ENCODE data around the gene UST.
"Not testable (repeated sequence)": the region's sequence is repeated elsewhere in the genome, so short reads cannot be mapped to it uniquely, and the experiment has no call there.

The UST gene

DNA sequence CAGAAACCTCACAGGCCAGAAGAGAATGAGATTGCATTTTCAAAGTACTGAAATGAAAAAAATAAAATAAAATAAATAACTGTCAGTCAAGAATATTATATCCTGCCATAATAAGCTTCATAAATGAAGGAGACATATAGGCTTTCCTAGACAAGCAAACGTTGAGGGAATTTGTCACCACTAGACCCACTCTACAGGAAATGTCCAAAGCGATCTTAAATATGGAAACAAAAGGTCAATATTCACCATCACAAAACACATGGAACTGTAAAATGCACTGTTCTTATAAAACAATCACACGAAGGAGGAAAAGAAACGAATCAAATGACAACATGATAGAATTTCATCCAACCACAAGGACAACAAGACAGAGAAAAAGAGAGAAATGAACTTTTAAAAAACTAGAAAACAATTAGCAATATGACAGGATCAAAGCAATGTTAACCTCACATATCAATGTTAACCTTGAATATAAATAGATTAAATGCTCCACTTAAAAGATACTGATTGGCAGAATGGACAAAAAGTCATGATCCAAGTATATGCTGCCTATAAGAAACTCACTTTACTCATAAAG is 352.0 kb downstream of the UST start:
- no peak for DNase-seq

DNA sequence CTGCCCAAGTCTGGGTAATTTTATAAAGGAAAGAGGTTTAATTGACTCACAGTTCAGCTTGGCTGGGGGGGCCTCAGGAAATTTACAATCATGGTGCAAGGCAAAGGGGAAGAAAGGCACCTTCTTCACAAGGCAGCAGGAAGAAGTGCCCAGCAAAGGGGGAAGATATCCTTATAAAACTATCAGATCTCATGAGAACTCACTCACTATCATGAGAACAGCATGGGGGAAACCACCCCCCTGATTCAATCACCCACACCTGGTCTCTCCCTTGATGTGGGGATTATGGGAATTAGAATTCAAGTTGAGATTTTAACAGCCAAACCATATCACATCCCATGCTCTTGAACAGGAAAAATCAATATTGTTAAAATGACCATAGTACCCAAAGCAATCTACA is 355.5 kb downstream of the UST start:
- DNase-seq, result no peak

DNA sequence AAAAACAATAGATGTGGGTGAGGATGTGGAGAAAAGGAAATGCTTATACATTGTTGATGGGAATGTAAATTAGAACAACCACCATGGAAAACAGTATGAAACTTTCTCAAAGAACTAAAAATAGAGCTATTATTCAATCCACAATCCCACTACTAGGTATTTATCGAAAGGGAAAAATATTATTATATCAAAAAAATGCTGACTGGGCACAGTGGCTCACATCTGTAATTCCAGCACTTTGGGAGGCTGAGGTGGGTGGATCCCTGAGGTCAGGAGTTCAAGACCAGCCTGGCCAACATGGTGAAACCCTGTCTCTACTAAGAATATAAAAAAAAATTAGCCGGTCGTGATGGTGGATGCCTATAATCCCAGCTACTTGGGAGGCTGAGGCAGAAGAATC is 357.1 kb downstream of the UST start:
- not testable (repeated sequence) for DNase-seq

DNA sequence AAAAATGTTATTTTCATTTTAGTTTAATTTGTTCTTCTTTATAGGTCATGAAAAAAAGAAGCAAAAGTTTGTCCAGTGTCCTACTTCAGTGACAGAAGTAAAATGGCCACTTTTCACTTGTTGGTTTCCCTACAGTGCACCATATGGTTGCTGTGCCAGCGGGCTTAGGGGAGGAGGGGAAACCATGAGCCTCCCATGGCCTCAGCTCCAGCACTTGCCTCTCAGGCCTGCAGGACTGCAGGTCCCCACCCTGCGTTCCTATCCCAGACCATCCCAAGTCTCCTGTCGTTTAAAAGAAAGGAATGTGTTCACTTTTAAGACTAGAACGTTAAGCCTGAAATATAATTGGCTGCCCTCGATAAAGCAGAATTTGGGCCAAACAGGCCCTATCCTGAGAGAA is 360.7 kb downstream of the UST start:
- no peak for DNase-seq

DNA sequence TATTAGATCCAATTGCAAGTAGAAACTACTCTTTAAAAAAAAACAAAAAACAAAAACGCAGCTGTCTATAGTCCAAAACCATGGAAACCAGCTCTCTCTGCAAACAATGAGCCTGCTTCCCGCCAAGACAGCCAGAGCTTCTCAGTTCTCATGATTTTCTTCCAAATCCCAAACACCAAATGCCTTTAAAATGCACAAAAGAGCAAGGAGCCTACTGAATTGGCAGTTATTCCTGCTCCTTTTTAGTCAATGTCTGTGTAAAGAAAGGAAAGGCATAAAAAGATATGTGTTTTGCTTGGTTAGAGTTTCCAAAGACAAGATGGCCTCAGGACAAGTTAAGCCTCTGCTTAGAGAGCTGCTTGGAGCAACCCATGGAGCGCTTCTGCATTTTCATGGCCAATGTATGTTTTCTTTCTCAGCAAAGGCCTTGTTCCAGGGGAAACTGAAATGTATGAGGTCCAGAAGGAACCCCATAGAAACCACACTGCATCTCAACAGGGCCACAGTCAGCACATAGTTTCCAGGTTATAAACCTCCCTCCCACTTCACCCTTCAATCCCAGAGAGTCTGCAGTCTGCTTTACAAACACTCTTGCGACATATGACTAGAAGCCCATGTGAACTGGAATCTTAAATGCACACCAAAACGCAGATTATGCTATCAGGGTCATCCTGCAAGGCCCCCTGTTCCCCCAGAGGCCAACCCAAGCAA is 361.4 kb downstream of the UST start:
- no peak for DNase-seq

DNA sequence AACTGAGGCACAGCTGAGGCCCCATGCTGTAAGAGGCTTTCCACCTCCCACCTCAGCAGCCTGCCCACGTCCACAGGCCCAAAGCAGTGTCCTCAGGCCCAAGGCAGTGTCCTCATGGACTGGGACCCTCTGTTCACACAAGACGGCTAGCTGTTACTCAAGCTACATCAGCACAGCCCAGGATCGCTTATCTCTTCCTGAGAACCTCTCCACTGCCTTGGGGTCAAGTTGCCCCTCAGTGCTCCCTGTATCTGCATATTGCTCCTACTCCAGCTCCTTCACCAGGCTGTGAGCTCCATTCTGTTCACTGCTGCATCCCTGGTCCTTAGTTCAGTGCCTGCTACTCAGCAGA is 361.9 kb downstream of the UST start:
- DNase-seq, result no peak

DNA sequence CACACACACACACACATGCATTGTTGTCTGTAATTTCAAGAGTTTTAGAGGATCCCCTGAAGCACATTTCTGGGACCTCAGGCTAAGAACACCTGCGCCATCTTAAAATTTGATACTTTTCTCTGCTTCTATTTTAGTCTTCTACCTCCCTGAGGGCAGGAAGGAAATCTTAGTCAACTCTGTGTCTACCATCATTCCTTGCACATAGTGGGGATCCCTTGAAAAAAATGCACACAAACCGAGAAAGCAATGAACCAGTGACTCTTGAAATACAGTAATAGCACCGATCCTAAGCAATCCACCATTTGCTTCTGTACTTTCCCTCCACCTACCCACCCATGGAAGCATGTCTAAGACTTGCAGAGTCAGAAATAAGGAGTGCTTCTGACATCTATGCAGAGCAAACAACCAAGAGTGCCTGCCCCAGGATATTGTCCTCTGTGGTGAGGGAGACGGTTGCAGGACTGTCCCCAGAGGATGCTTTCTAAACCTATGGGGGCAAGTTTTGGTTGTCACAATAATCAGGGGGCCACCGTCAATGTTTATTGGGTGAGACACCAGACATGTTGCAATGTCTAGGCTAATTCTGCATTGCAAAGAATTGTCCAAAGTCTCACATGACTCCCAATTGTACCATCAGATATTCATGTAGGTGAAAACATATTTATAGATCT is 362.7 kb downstream of the UST start:
- no peak for DNase-seq

DNA sequence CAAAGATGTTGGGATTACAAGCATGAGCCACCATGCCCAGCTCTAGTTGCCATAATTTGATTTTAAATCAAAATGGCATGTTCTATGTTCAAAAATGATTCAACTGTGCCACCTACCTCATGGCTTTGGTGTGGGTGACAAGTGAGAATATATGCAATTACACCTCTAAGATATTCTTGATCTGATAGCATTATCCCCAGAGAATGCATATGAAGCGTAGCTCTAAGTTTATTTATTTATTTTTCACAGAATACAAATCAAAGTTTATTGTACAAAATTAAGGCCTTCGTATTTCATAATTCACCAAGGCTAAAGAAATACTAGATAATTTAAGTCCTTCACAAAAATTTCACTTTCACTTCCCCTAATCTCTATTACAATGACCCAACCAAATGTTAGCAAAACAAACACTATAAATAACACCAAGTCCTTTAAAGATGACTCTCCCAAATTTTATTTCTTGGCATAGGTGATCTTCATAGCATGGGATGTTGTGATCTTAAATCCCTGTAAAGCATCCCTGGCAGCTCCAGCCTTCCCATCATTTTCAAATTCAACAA is 364.8 kb downstream of the UST start:
- no peak for DNase-seq

DNA sequence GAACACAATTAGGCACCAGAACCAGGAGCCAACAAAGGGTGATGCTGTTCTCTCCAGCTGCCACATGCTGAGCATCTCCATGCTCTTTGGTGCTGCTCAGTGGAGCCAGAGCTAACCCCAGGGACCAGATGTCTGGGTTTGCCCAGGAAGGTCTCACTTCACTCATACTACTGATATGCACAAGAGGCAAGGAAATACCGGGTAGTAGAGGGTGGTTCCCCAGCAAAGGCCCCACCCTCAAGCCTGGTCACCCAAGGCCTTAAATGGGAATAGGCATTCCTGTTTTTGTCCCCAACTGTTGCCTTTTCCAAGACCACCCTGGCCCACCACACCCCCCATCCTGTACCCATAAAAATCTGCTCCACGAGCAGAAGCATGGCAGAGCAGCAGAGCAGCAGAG is 366.1 kb downstream of the UST start:
- DNase-seq, result no peak

DNA sequence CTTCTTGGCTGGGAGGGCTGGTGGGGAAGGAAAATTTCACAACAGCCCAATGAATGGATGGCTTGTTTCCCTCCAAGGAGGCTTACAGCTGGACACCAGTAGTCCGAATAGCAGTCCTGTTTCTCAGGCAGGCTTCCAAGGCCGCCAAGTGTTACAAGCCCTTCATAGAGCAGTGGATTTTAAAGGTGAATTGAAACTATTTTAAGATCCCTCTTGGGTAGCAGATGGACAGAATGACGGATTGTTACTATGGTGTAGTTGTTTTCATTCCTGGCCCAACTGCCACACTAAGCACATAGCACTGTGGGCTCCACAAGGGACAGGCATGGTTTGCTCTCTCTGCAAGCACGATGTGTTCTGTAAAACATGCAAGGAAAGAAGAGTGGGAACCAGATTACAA is 367.3 kb downstream of the UST start:
- no peak for DNase-seq

DNA sequence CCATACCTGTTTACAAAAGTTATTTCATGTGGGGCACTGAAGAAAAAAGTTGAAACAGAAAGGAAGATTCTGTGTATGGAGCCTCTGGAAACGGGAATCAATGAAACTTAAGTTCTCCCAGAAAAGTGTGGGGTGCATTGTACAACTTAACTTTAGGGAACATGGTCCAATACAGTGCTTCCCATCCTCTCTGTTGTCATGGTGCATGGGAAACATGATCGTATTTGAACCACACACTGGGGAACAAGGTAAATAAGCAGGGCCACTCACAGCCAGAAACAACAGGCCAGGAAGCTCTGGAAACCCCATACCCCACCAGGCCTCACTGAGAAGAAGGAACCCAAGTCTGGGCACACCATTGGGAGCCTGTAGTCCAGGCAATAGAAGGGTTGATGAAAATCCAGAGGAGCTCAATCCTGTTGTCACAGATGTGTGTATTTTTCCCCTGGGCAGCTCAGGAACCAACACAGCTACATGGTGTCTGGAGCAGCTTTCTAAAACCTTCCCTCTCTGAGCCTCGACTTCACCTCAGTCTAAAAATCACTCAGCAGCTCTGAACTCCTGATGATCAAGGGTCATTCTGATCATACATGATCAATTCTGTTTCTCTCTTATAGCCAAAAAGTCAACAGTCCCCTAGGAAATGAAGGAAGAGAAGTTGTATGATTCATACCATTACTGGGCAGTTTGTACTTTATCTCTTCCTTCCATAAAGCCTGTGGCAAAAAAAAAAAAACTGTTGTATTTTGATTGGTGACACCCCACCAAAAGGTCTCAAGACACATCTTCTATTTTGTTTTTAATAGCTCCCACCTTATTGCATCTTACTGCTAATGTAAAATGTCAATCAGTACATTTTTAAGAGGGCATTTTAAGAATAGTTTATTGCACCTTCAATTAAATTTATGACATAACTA is 372.2 kb downstream of the UST start:
- no peak for DNase-seq

DNA sequence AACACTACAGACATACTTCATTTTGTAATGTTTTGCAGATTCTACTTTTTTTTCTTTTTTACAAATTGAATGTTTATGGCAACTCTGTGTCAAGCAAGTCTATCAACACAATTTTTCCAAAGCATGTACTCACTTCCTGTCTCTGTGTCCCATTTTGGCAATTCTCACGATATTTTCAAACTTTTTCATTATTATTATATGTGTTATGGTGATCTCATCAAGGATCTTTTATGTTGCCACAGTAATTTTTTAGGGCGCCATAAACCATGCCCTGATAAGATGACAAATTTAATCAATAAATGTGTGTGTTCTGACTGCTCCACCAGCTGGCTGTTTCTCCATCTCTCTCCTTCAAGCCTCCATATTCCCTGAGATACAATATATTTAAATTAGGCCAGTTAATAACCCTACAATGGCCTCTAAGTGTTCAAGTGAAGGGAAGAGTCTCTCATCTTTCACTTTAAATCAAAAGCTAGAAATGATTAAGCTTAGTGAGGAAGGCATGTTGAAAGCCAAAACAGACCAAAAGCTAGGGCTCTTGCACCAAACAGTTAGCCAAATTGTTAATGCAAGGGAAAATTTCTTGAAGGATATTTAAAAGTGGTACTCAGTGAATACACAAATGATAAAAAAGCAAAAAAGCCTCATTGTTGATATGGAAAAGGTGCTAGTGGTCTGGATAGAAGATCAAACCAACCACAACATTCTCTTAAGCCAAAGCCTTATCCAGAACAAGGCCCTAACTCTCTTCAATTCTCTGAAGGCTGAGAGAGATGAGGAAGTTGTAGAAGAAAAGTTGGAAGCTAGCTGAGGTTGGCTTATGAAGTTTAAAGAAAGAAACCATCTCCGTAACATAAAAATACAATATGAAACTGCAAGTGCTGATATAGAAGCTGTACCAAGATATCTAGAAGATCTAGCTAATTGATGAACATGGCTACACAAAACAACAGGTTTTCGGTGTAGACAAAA is 376.3 kb downstream of the UST start:
- DNase-seq, result no peak

DNA sequence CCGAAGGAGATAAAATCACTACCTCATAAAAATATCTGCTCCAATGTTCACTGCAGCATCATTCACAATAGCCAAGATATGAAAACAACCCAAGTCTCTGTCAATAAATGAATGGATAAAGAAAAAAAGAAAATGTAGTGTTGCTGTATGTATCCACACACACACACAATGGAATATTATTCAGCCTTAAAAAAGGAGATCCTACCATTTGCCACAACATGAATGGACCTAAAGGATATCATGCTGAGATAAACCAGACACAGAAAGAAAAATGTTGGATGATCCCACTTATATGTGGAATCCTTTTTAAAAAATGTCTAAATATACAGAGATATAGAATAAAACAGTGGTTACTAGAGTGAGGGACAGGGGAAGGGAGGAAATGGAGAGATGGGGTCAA is 378.5 kb downstream of the UST start:
- no peak for DNase-seq
